Measurements from ENCODE around the gene COBLL1.

COBLL1 gene

DNA sequence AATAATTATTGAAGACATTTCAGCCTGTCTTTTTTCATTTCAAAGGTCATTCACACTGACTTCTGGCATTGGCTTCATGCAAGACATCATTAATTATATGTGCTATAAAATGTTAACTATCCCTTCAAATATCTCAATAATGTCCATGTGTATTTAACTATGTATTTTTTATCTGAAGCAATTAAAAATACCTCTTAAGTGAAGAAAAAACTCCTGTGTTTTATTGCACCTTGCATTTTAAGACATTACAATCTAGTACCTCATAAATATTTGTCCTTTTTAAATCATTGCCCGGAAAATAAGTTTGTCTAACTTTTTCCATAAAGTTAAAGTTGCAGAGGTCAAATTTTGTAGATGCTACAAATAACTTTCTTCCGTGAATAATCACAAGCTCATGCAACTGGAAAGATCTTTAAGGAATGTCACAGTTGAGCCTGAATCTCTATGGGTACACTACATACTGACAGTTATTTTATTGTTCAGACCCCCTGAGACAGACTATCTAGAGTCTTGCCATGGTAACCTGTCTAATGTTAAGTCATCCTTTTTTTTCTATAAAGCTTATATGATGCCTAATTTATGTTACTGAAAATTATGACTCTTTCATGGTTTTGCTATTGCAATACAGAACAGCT is 38.4 kb upstream of the COBLL1 start:
- TF ChIP-seq, protein P1, sequence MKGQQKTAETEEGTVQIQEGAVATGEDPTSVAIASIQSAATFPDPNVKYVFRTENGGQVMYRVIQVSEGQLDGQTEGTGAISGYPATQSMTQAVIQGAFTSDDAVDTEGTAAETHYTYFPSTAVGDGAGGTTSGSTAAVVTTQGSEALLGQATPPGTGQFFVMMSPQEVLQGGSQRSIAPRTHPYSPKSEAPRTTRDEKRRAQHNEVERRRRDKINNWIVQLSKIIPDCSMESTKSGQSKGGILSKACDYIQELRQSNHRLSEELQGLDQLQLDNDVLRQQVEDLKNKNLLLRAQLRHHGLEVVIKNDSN (IDR thresholded peaks at IDR 0.05), result no peak
- TF ChIP-seq CREB1 (IDR thresholded peaks at IDR 0.05; ENCODE audit: low read depth) (no peak), FOXM1 (IDR thresholded peaks at IDR 0.05; ENCODE audit: borderline replicate concordance, low read depth) (no peak), NFIC (IDR thresholded peaks at IDR 0.05) (no peak), TCF12 (IDR thresholded peaks at IDR 0.05; ENCODE audit: low read depth) (no peak), EP300 (IDR thresholded peaks at IDR 0.05; ENCODE audit: borderline replicate concordance) (no peak), RAD21 (IDR thresholded peaks at IDR 0.05; ENCODE audit: low read depth) (no peak), TEAD4 (IDR thresholded peaks at IDR 0.05) (no peak), YY1 (IDR thresholded peaks at IDR 0.05; ENCODE audit: low read depth) (no peak), ZBTB7A (IDR thresholded peaks at IDR 0.05; ENCODE audit: low read depth) (no peak), EGR1 (IDR thresholded peaks at IDR 0.05) (no peak), TAF1 (IDR thresholded peaks at IDR 0.05; ENCODE audit: low read depth) (no peak), CEBPB (IDR thresholded peaks at IDR 0.05) (no peak)
- TF ChIP-seq, protein P2, sequence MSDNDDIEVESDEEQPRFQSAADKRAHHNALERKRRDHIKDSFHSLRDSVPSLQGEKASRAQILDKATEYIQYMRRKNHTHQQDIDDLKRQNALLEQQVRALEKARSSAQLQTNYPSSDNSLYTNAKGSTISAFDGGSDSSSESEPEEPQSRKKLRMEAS (IDR thresholded peaks at IDR 0.05), result no peak
- TF ChIP-seq, protein P3, sequence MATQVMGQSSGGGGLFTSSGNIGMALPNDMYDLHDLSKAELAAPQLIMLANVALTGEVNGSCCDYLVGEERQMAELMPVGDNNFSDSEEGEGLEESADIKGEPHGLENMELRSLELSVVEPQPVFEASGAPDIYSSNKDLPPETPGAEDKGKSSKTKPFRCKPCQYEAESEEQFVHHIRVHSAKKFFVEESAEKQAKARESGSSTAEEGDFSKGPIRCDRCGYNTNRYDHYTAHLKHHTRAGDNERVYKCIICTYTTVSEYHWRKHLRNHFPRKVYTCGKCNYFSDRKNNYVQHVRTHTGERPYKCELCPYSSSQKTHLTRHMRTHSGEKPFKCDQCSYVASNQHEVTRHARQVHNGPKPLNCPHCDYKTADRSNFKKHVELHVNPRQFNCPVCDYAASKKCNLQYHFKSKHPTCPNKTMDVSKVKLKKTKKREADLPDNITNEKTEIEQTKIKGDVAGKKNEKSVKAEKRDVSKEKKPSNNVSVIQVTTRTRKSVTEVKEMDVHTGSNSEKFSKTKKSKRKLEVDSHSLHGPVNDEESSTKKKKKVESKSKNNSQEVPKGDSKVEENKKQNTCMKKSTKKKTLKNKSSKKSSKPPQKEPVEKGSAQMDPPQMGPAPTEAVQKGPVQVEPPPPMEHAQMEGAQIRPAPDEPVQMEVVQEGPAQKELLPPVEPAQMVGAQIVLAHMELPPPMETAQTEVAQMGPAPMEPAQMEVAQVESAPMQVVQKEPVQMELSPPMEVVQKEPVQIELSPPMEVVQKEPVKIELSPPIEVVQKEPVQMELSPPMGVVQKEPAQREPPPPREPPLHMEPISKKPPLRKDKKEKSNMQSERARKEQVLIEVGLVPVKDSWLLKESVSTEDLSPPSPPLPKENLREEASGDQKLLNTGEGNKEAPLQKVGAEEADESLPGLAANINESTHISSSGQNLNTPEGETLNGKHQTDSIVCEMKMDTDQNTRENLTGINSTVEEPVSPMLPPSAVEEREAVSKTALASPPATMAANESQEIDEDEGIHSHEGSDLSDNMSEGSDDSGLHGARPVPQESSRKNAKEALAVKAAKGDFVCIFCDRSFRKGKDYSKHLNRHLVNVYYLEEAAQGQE (IDR thresholded peaks at IDR 0.05; ENCODE audit: low read depth), result no peak

DNA sequence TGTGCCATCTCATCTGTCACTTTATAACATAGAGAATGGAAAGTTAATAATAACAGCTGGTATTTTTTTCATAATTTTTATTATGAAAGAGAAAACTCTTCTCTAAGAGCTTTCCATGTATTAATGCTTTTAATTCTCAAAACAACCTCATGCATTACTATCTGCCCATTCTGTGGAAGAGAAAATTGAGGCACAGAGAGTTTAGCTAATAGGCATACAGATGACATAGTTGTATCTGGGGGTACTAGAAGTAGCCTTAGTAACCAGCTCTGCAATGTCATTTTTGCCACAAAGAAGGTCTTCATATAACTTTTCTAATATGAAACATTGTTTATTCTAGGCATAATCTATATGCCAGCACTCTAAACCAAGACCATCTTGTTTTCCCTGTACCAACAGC is 36.3 kb upstream of the COBLL1 start:
- TF ChIP-seq, protein P3 (IDR thresholded peaks at IDR 0.05; ENCODE audit: low read depth), result no peak
- no peak for TF ChIP-seq CREB1 (IDR thresholded peaks at IDR 0.05; ENCODE audit: low read depth)
- no peak for TF ChIP-seq TCF12 (IDR thresholded peaks at IDR 0.05; ENCODE audit: low read depth)
- TF ChIP-seq TEAD4 (IDR thresholded peaks at IDR 0.05), result no peak
- no peak for TF ChIP-seq ZBTB7A (IDR thresholded peaks at IDR 0.05; ENCODE audit: low read depth)
- TF ChIP-seq CEBPB (IDR thresholded peaks at IDR 0.05), result no peak
- TF ChIP-seq TAF1 (IDR thresholded peaks at IDR 0.05; ENCODE audit: low read depth), result no peak
- no peak for TF ChIP-seq YY1 (IDR thresholded peaks at IDR 0.05; ENCODE audit: low read depth)
- no peak for TF ChIP-seq EGR1 (IDR thresholded peaks at IDR 0.05)
- TF ChIP-seq, protein P1 (IDR thresholded peaks at IDR 0.05), result no peak

- TF ChIP-seq, protein P2 (IDR thresholded peaks at IDR 0.05), result no peak
- no peak for TF ChIP-seq RAD21 (IDR thresholded peaks at IDR 0.05; ENCODE audit: low read depth)
These were observed 35.5 kb upstream of the COBLL1 start for GRCh38 chr2:164877169-164877568.

DNA sequence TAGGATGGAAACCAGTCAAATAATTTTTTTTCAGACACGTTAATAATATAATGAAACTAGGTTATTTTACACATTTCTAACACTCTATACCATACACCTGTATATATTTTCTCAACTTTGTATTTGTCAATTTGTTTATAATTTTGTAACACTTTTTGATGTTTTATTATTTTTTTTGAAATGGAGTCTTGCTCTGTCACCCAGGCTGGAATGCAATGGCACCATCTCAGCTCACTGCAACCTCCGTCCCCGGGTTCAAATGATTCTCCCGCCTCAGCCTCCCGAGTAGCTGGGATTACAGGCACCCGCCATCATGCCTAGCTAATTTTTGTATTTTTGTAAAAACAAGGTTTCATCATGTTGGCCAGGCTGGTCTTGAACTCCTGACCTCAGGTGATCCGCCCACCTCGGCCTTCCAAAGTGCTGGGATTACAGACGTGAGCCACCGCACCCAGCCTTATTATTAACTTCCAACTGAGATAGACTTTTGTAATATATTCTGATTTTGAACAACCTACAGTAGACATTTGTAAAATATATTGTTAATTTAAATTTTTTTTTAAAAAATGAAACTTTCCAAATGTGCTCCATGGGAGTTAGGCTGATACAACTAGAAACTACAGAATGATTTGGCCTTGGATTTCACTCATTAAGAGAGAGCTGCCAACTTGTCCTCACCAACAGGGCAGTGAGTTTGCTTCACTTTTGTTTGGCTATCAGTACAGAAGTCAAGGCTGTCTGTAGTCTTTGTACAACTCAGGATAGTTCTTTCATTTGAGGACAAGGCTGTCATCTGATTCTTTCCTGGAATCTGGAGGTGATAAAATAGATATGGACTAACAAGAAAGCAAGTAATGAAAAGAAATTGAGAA is 33.9 kb upstream of the COBLL1 start:
- TF ChIP-seq ZBTB7A (IDR thresholded peaks at IDR 0.05; ENCODE audit: low read depth), result no peak
- no peak for TF ChIP-seq NFIC (IDR thresholded peaks at IDR 0.05)
- no peak for TF ChIP-seq EGR1 (IDR thresholded peaks at IDR 0.05)
- no peak for TF ChIP-seq TEAD4 (IDR thresholded peaks at IDR 0.05)
- TF ChIP-seq TCF12 (IDR thresholded peaks at IDR 0.05; ENCODE audit: low read depth), result no peak
- no peak for TF ChIP-seq FOXM1 (IDR thresholded peaks at IDR 0.05; ENCODE audit: borderline replicate concordance, low read depth)
- TF ChIP-seq, protein P3 (IDR thresholded peaks at IDR 0.05; ENCODE audit: low read depth), result no peak
- no peak for TF ChIP-seq CREB1 (IDR thresholded peaks at IDR 0.05; ENCODE audit: low read depth)
- no peak for TF ChIP-seq EP300 (IDR thresholded peaks at IDR 0.05; ENCODE audit: borderline replicate concordance)
- TF ChIP-seq, protein P1 (IDR thresholded peaks at IDR 0.05), result no peak
- TF ChIP-seq RAD21 (IDR thresholded peaks at IDR 0.05; ENCODE audit: low read depth), result no peak
- TF ChIP-seq, protein P2 (IDR thresholded peaks at IDR 0.05), result no peak
- TF ChIP-seq TAF1 (IDR thresholded peaks at IDR 0.05; ENCODE audit: low read depth), result no peak
- TF ChIP-seq CEBPB (IDR thresholded peaks at IDR 0.05), result no peak
- TF ChIP-seq YY1 (IDR thresholded peaks at IDR 0.05; ENCODE audit: low read depth), result no peak

Measured in Ishikawa (cell line).